ENCODE data around the gene SART3. TPM values are rescaled to one million over a fixed set of nuclear protein-coding genes. Genes with fewer than 3 reads are reported as not detected.

The SART3 gene
- total and polyA plus RNA-seq, 11 donors = 13.3 to 33.2 (median 24.0) TPM

GRCh38 chr12:108581311-108582227 is 20.6 kb upstream of the SART3 start:
- TF ChIP-seq CTCF (IDR thresholded peaks at IDR 0.05) (no peak), POLR2A (IDR thresholded peaks at IDR 0.05) (no peak)
- no peaks in the 10 kb centered on the region for H3K9me3 ChIP-seq
- no peaks in the 10 kb centered on the region for H3K27me3 ChIP-seq
- DNase-seq (peak in 1 of 5 donors; percentile 21), ATAC-seq (no peak)
- H3K36me3 ChIP-seq = no peaks in the 10 kb centered on the region
- WGBS, 4 donors = 84 to 91% (median 88%) methylated on average over 21 to 33 of the region's 33 CpGs
- no peak overlapping the region for H3K4me3 ChIP-seq
- intact Hi-C loops (cut with DNase I) = no loop called here
- peak overlapping the region in 2 of 12 donors; percentile 34 to 49 for H3K27ac ChIP-seq
- peaks cover 0 to 25% (median 3%) of the 10 kb centered on the region in 12 donors for H3K4me1 ChIP-seq

GRCh38 chr12:108580531-108580930 is 19.6 kb upstream of the SART3 start:
- peaks cover 0 to 31% (median 7%) of the 10 kb centered on the region in 12 donors for H3K4me1 ChIP-seq
- peak overlapping the region in 3 of 12 donors; percentile 9 to 49 (median 34) for H3K27ac ChIP-seq
- ATAC-seq (peak in 1 of 4 donors; percentile 56), DNase-seq (peak in 1 of 5 donors; percentile 31)
- H3K4me3 ChIP-seq = no peak overlapping the region
- TF ChIP-seq CTCF (IDR thresholded peaks at IDR 0.05) (no peak), POLR2A (IDR thresholded peaks at IDR 0.05) (no peak)
- no peaks in the 10 kb centered on the region for H3K36me3 ChIP-seq
- WGBS, 4 donors = 45 to 62% (median 59%) methylated on average over 3 of the region's 3 CpGs
- no peaks in the 10 kb centered on the region for H3K9me3 ChIP-seq
- no peaks in the 10 kb centered on the region for H3K27me3 ChIP-seq
- intact Hi-C loops (cut with DNase I) = no loop called here

- WGBS, 4 donors = 98 to 99% (median 99%) methylated on average over 3 of the region's 3 CpGs
- Histone ChIP-seq H3K27me3 (no peaks in the 10 kb centered on the region), H3K4me3 (no peak overlapping the region), H3K27ac (no peak overlapping the region), H3K4me1 (peaks cover 0 to 30% (median 7%) of the 10 kb centered on the region in 12 donors), H3K9me3 (no peaks in the 10 kb centered on the region), H3K36me3 (no peaks in the 10 kb centered on the region)
- intact Hi-C loops (cut with DNase I) = no loop called here
- ATAC-seq (no peak), DNase-seq (peak in 1 of 5 donors; percentile 1)
- no peak for TF ChIP-seq POLR2A (IDR thresholded peaks at IDR 0.05)
- TF ChIP-seq CTCF (IDR thresholded peaks at IDR 0.05) = no peak
These were observed 17.8 kb upstream of the SART3 start for GRCh38 chr12:108578813-108579212.

- ATAC-seq = no peak
These were observed 17.3 kb upstream of the SART3 start for GRCh38 chr12:108578264-108578663.

More at GRCh38 chr12:108578264-108578663, 17.3 kb upstream of the SART3 start:
- Histone ChIP-seq H3K27me3 (no peaks in the 10 kb centered on the region), H3K27ac (no peak overlapping the region), H3K9me3 (no peaks in the 10 kb centered on the region), H3K4me3 (no peak overlapping the region), H3K4me1 (peaks cover 0 to 27% (median 7%) of the 10 kb centered on the region in 12 donors), H3K36me3 (no peaks in the 10 kb centered on the region)
- 68 to 97% (median 85%) methylated on average over 2 of the region's 2 CpGs for WGBS, 4 donors
- no peak for DNase-seq
- intact Hi-C loops (cut with DNase I) = no loop called here
- TF ChIP-seq POLR2A (IDR thresholded peaks at IDR 0.05) = no peak
- TF ChIP-seq CTCF (IDR thresholded peaks at IDR 0.05) = no peak

Measured in heart left ventricle (tissue), 16 donors.